ENCODE measurements around the gene TTLL10.

DNA sequence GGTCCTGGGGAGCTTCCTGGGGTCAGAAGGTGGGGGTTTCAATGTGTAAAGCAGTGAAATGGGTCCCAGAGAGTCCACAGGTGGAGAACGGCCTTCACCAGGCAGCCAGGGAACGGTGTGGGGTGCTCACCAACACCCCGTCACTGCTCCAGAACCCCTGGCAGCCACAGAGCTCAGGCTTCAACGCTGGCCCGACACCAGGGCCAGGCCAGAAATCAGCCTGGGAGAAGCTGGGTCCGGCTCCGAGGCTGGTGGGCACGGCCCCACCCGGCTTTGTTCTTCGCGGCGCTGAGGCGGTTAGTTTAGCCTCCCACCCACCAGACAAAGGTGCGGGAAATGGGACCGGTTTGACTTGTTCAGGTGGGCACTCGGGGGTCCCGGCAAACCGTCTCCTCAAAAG lies 33.0 kb upstream of the TTLL10 start:
- TF ChIP-seq CTCF (IDR thresholded peaks at IDR 0.05) (no peak), EP300 (IDR thresholded peaks at IDR 0.05) (no peak)

Data from stomach (tissue), 4 donors.